ENCODE results near the gene MCCC2.
"Not testable (repeated sequence)": the region's sequence is repeated elsewhere in the genome, so short reads cannot be mapped to it uniquely, and the experiment has no call there.

Gene MCCC2

DNA sequence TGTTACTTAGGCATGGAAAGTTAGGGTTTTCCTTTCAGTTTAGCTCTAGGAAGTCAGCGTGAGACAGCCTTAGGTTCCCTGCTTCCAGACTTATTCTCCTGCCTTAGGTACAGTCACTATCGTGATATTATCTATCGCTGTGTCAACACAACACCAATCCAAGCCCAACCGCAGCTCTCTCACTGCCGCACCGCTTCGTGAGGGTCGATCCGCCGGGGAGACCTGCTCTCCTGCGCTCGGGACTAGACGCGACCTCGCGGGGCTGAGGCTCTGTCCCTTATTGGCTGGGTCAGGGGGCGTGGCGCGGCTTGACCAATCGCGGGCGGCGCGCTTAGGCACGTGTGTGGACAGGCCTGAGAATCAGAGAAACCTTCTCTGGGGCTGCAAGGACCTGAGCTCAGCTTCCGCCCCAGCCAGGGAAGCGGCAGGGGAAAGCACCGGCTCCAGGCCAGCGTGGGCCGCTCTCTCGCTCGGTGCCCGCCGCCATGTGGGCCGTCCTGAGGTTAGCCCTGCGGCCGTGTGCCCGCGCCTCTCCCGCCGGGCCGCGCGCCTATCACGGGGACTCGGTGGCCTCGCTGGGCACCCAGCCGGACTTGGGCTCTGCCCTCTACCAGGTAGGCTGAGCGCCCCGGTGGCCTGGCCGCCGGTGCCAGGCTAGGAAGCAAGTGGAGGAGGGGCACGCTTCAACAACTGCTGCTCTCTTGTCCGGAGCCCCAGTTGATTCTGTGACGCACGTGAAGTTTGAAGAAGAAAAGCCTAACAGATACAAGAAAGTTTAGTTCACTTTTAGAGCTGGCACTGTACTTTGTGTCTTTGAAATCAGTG is at the start of gene MCCC2:
MCCC2 (plus strand) TSS at position 400 of the 825 bp plus-strand sequence; CDS start at position 486, 86 bp downstream.
- Histone ChIP-seq H3K27ac (ENCODE audit: low read length) (peak within 1 kb of the TSS; percentile 75), H3K4me1 (ENCODE audit: insufficient read depth, low read length) (no peaks in the 10 kb centered on the region), H3K27me3 (ENCODE audit: insufficient read depth, low read length) (no peaks in the 10 kb centered on the region), H3K9ac (ENCODE audit: low read depth, low read length) (peak within 1 kb of the TSS; percentile 89), H3K4me3 (ENCODE audit: low read length) (peak within 1 kb of the TSS; percentile 82), H3K36me3 (ENCODE audit: insufficient read depth, low read depth, low read length) (no peaks in the 10 kb centered on the region), H3K9me3 (ENCODE audit: insufficient read depth, low read depth, low read length) (no peaks in the 10 kb centered on the region)

DNA sequence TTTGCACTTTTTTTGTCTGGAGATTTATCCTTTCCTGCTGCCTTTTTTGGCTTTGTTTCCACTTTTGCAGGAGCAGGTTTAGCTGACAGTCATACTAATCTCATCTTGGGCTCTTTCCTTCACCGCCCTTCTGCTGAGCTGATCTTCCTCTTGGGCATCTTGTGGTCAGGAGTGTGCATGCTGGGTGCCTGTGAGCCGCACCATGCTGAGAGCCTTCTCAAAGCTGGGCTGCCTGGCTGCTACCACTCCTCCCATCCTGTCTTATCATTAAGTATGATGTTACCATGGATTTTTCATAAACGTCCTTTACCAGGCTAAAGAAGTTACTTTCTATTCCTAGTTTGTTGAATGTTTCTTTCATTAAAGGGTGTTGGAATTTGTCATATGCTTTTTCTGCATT is 49.5 kb upstream of the MCCC2 start:
- Histone ChIP-seq H3K27me3 (ENCODE audit: insufficient read depth, low read length) (no peaks in the 10 kb centered on the region), H3K36me3 (ENCODE audit: insufficient read depth, low read depth, low read length) (peaks cover 84% of the 10 kb centered on the region), H3K27ac (ENCODE audit: low read length) (no peak overlapping the region), H3K4me1 (ENCODE audit: insufficient read depth, low read length) (no peaks in the 10 kb centered on the region), H3K4me3 (ENCODE audit: low read length) (no peak overlapping the region), H3K9ac (ENCODE audit: low read depth, low read length) (no peak overlapping the region), H3K9me3 (ENCODE audit: insufficient read depth, low read depth, low read length) (no peaks in the 10 kb centered on the region)

GRCh38 chr5:71550885-71551284 is 36.3 kb upstream of the MCCC2 start:
- H3K36me3 ChIP-seq (ENCODE audit: insufficient read depth, low read depth, low read length) = peaks cover 80% of the 10 kb centered on the region
- not testable (repeated sequence) for H3K4me3 ChIP-seq (ENCODE audit: low read length); H3K27ac ChIP-seq (ENCODE audit: low read length); H3K9ac ChIP-seq (ENCODE audit: low read depth, low read length); H3K27me3 ChIP-seq (ENCODE audit: insufficient read depth, low read length); H3K4me1 ChIP-seq (ENCODE audit: insufficient read depth, low read length); H3K9me3 ChIP-seq (ENCODE audit: insufficient read depth, low read depth, low read length)

DNA sequence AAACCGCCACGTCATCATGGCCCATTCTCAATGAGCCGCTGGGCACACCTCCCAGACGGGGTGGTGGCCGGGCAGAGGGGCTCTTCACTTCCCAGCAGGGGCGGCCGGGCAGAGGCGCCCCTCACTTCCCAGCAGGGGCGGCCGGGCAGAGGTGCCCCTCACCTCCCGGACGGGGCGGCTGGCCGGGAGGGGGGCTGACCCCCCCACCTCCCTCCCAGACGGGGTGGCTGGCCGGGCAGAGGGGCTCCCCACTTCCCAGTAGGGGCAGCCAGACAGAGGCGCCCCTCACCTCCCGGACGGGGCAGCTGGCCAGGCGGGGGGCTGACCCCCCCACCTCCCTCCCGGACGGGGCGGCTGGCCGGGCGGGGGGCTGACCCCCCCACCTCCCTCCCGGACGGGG is 35.6 kb upstream of the MCCC2 start:
- H3K9ac ChIP-seq (ENCODE audit: low read depth, low read length); H3K27me3 ChIP-seq (ENCODE audit: insufficient read depth, low read length); H3K27ac ChIP-seq (ENCODE audit: low read length); H3K4me1 ChIP-seq (ENCODE audit: insufficient read depth, low read length); H3K4me3 ChIP-seq (ENCODE audit: low read length); H3K9me3 ChIP-seq (ENCODE audit: insufficient read depth, low read depth, low read length): not testable (repeated sequence)
- H3K36me3 ChIP-seq (ENCODE audit: insufficient read depth, low read depth, low read length) = peaks cover 78% of the 10 kb centered on the region

DNA sequence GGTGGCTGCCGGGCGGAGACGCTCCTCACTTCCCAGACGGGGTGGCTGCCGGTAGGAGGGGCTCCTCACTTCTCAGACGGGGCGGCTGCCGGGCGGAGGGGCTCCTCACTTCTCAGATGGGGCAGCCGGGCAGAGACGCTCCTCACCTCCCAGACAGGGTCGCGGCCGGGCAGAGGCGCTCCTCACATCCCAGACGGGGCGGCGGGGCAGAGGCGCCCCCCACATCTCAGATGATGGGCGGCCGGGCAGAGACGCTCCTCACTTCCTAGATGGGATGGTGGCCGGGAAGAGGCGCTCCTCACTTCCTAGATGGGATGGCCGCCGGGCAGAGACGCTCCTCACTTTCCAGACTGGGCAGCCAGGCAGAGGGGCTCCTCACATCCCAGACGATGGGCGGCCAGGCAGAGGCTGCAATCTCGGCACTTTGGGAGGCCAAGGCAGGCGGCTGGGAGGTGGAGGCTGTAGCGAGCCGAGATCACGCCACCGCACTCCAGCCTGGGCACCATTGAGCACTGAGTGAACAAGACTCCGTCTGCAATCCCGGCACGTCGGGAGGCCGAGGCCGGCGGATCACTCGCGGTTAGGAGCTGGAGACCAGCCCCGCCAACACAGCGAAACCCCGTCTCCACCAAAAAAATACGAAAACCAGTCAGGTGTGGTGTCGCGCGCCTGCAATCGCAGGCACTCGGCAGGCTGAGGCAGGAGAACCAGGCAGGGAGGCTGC is 35.0 kb upstream of the MCCC2 start:
- not testable (repeated sequence) for H3K9ac ChIP-seq (ENCODE audit: low read depth, low read length); H3K27me3 ChIP-seq (ENCODE audit: insufficient read depth, low read length); H3K4me1 ChIP-seq (ENCODE audit: insufficient read depth, low read length); H3K27ac ChIP-seq (ENCODE audit: low read length); H3K4me3 ChIP-seq (ENCODE audit: low read length); H3K9me3 ChIP-seq (ENCODE audit: insufficient read depth, low read depth, low read length)
- H3K36me3 ChIP-seq (ENCODE audit: insufficient read depth, low read depth, low read length) = peaks cover 78% of the 10 kb centered on the region

DNA sequence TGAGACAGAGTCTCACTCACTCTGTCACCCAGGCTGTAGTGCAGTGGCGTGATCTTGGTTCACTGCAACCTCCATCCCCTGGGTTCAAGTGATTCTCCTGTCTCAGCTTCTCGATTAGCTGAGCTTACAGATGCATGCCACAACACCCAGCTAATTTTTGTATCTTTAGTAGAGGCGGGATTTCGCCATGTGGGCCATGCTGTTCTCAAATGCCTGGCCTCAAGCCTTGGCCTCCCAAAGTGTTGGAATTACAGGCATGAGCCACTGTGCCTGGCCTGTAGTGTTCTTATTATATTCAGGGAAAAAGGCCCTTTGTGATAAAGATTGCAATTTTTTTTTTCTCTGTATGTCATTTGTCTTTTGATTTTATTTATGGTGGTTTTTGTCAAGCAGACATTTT is 24.0 kb upstream of the MCCC2 start:
- Histone ChIP-seq H3K4me3 (ENCODE audit: low read length) (no peak overlapping the region), H3K27me3 (ENCODE audit: insufficient read depth, low read length) (no peaks in the 10 kb centered on the region), H3K4me1 (ENCODE audit: insufficient read depth, low read length) (no peaks in the 10 kb centered on the region), H3K27ac (ENCODE audit: low read length) (no peak overlapping the region), H3K9ac (ENCODE audit: low read depth, low read length) (no peak overlapping the region), H3K36me3 (ENCODE audit: insufficient read depth, low read depth, low read length) (peaks cover 79% of the 10 kb centered on the region), H3K9me3 (ENCODE audit: insufficient read depth, low read depth, low read length) (no peaks in the 10 kb centered on the region)

DNA sequence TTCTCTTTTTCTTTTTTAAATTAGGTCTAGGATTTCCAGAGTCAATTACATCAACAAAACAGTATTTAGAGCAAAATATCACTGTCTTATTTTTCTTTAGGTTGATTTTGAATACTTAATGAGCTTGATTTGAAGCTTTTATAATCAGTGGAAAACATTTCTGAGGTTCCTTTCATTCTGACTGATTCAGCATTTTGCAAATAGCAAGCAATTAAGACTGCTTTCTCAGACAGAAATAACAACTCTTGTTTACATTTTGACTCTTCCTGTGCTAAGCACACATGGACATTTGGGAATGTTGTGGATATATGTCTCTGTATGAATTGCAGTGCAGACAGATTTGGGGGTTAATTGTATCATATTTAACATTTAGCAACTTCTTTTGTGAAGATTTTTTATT is 22.2 kb upstream of the MCCC2 start:
- Histone ChIP-seq H3K4me3 (ENCODE audit: low read length) (no peak overlapping the region), H3K27ac (ENCODE audit: low read length) (no peak overlapping the region), H3K36me3 (ENCODE audit: insufficient read depth, low read depth, low read length) (peaks cover 65% of the 10 kb centered on the region)

DNA sequence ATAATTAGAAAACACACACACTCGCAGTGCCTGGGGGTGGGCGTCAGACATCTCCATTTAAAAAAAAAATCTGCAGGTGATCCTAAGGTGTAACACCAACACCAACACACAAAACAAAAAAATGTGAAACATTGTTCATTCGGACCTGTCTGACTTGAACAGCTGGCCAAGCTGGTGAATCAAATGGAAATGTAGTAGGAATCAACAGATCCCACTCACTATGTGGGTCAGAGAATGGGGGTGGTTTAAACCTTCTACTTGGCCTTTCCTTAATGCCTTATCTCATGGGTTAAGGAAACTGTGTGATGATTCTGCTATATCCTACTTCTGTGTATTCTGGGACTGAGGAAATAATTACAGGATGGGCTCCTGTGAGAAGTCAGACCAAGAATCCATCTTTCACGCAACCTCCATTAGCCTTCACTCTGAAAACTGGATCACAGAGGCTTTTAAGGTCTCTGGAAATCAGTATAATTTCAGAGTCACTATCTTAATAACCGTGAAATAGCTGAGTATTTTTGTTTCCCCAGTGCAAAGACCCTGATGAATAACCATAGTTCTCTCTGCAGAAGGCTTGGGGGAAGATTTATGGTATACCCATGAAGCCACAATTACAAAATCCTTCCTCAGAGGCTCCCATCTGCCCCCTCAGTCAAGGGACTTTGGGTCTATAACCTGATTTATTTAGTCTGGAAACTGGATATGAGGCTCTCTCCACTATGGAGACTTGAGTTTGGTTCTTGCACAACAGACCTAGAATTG is 17.2 kb upstream of the MCCC2 start:
- no peak overlapping the region for H3K4me3 ChIP-seq (ENCODE audit: low read length)
- no peak overlapping the region for H3K27ac ChIP-seq (ENCODE audit: low read length)
- no peak overlapping the region for H3K9ac ChIP-seq (ENCODE audit: low read depth, low read length)
- H3K9me3 ChIP-seq (ENCODE audit: insufficient read depth, low read depth, low read length) = no peaks in the 10 kb centered on the region
- no peaks in the 10 kb centered on the region for H3K27me3 ChIP-seq (ENCODE audit: insufficient read depth, low read length)
- no peaks in the 10 kb centered on the region for H3K4me1 ChIP-seq (ENCODE audit: insufficient read depth, low read length)
- H3K36me3 ChIP-seq (ENCODE audit: insufficient read depth, low read depth, low read length) = peaks cover 27% of the 10 kb centered on the region

More for the DNA sequence above, 22.2 kb upstream of the MCCC2 start:
- H3K9me3 ChIP-seq (ENCODE audit: insufficient read depth, low read depth, low read length) = no peaks in the 10 kb centered on the region
- H3K27me3 ChIP-seq (ENCODE audit: insufficient read depth, low read length) = no peaks in the 10 kb centered on the region
- no peak overlapping the region for H3K9ac ChIP-seq (ENCODE audit: low read depth, low read length)
- H3K4me1 ChIP-seq (ENCODE audit: insufficient read depth, low read length) = no peaks in the 10 kb centered on the region

GRCh38 chr5:71571811-71572210 is 15.3 kb upstream of the MCCC2 start:
- not testable (repeated sequence) for H3K9me3 ChIP-seq (ENCODE audit: insufficient read depth, low read depth, low read length); H3K4me3 ChIP-seq (ENCODE audit: low read length); H3K27ac ChIP-seq (ENCODE audit: low read length); H3K4me1 ChIP-seq (ENCODE audit: insufficient read depth, low read length); H3K9ac ChIP-seq (ENCODE audit: low read depth, low read length); H3K27me3 ChIP-seq (ENCODE audit: insufficient read depth, low read length)
- peaks cover 12% of the 10 kb centered on the region; the same call in 1 of the 2 replicates for H3K36me3 ChIP-seq (ENCODE audit: insufficient read depth, low read depth, low read length)

DNA sequence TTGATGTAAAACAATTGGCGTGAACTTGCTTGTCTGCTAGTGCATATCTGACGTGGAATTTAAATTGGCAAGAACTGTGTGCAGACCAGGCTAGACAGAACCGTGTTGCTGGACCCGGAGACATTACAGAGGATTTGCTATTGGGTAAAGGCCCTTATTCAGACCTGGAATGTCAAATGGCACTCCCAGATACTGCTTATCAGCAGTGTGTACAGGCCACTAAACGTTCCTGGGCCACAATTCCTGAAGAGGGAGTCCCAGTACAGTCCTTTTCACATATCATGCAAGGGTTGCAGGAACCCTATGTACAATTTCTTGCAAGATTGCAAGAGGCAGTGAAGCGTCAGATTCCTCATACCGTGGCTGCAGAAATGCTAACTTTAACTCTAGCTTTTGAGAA is 13.5 kb upstream of the MCCC2 start:
- H3K27ac ChIP-seq (ENCODE audit: low read length) = no peak overlapping the region
- no peak overlapping the region for H3K9ac ChIP-seq (ENCODE audit: low read depth, low read length)
- 0 out of 2 replicates have a peak, but pooled peaks cover 5% of the 10 kb centered on the region for H3K9me3 ChIP-seq (ENCODE audit: insufficient read depth, low read depth, low read length)
- H3K36me3 ChIP-seq (ENCODE audit: insufficient read depth, low read depth, low read length) = no peaks in the 10 kb centered on the region
- no peaks in the 10 kb centered on the region for H3K4me1 ChIP-seq (ENCODE audit: insufficient read depth, low read length)
- no peak overlapping the region for H3K4me3 ChIP-seq (ENCODE audit: low read length)
- no peaks in the 10 kb centered on the region for H3K27me3 ChIP-seq (ENCODE audit: insufficient read depth, low read length)

DNA sequence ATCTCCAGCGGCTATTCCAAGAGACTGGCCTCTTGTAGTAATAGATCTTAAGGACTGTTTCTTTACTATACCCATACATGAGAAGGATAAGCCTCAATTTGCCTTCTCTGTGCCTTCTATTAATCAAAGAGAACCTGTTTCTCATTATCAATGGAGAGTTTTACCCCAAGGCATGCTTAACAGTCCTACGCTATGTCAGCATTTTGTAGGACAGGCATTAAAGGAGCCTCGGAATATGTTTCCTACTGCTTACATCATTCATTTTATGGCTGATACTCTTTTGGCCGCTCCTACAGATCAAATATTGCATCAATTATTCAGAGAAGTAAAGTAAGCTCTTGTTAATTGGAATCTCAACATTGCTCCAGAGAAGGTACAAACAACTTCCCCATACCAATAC is 11.6 kb upstream of the MCCC2 start:
- not testable (repeated sequence) for H3K9me3 ChIP-seq (ENCODE audit: insufficient read depth, low read depth, low read length); H3K27me3 ChIP-seq (ENCODE audit: insufficient read depth, low read length); H3K36me3 ChIP-seq (ENCODE audit: insufficient read depth, low read depth, low read length); H3K9ac ChIP-seq (ENCODE audit: low read depth, low read length); H3K27ac ChIP-seq (ENCODE audit: low read length); H3K4me1 ChIP-seq (ENCODE audit: insufficient read depth, low read length); H3K4me3 ChIP-seq (ENCODE audit: low read length)
